Right atrium auricular region (tissue), 2 donors: ENCODE data around the gene SASH1. TPM values are rescaled to one million over a fixed set of nuclear protein-coding genes. Genes with fewer than 3 reads are reported as not detected.

ENCODE experiments used
- DNase-seq: peaks from one replicate; pipeline ENCODE4 v3.0.0-alpha.2; 2019; ENCODE audit warnings: low spot score
- H3K27ac ChIP-seq, 2 donors: fragments of 200-600 bp; sonication (generic); 1 replicate in 1 of 2; 2 replicates in 1 of 2; pipeline ENCODE4 v1.5.1; 2016 to 2019
- H3K27me3 ChIP-seq, 2 donors: fragments of 200-600 bp; sonication (generic); one replicate each; pipeline versions ENCODE4 v1.5.1 to v1.6.0; 2017 to 2019
- H3K36me3 ChIP-seq: fragments of 200-600 bp; sonication (generic); one replicate; pipeline ENCODE4 v1.5.1; 2016
- H3K4me1 ChIP-seq, 2 donors: fragments of 200-600 bp; sonication (generic); one replicate each; pipeline versions ENCODE4 v1.5.1 to v1.6.0; 2017 to 2019
- H3K4me3 ChIP-seq, 2 donors: fragments of 200-600 bp; sonication (generic); 1 replicate in 1 of 2; 2 replicates in 1 of 2; pipeline ENCODE4 v1.5.1; 2017 to 2019; ENCODE audit warnings: mild to moderate bottlenecking in 1 of 2, moderate library complexity in 1 of 2
- H3K9me3 ChIP-seq, 2 donors: fragments of 200-600 bp; sonication (generic); one replicate each; pipeline ENCODE4 v1.5.1; 2019
- total RNA-seq, 2 donors: library from RNA; depleted of rRNA; stranded (reverse); fragments of >200 nt; gene quantifications; one replicate each; pipeline ENCODE4 v1.1.0, GENCODE V29; 2016
- TF ChIP-seq, protein P1 (sequence below), 2 donors: fragments of 200-600 bp; sonication (generic); IDR thresholded peaks; one replicate each; pipeline ENCODE4 v1.5.1; 2019; ENCODE audit warnings: antibody characterized with exemption in 2 of 2

SASH1 gene
- total RNA-seq, 2 donors from 2014 or later = 39.0 to 42.3 TPM

DNA sequence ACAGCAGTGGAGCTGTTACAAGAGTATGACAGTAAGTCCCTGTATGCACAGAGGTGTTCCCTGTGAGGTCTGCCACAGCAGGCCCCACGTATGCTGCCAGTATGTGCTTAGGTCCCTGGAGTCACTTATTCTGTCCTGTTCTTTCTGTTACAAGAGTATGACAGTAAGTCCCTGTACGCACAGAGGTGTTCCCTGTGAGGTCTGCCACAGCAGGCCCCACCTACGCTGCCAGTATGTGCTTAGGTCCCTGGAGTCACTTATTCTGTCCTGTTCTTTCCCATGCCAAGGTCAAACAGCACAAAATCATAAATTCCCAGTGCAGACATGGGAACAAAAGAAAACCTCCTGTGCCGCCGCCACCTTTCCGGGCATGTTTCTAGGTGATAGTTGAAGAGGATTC, 192.2 kb downstream of the SASH1 start:
- Histone ChIP-seq H3K36me3 (peaks cover 72% of the 10 kb centered on the region), H3K27ac (no peak overlapping the region), H3K9me3 (no peaks in the 10 kb centered on the region), H3K27me3 (no peaks in the 10 kb centered on the region), H3K4me1 (peaks cover 0 to 47% of the 10 kb centered on the region in 2 donors), H3K4me3 (no peak overlapping the region)
- DNase-seq = no peak
- TF ChIP-seq, protein P1, sequence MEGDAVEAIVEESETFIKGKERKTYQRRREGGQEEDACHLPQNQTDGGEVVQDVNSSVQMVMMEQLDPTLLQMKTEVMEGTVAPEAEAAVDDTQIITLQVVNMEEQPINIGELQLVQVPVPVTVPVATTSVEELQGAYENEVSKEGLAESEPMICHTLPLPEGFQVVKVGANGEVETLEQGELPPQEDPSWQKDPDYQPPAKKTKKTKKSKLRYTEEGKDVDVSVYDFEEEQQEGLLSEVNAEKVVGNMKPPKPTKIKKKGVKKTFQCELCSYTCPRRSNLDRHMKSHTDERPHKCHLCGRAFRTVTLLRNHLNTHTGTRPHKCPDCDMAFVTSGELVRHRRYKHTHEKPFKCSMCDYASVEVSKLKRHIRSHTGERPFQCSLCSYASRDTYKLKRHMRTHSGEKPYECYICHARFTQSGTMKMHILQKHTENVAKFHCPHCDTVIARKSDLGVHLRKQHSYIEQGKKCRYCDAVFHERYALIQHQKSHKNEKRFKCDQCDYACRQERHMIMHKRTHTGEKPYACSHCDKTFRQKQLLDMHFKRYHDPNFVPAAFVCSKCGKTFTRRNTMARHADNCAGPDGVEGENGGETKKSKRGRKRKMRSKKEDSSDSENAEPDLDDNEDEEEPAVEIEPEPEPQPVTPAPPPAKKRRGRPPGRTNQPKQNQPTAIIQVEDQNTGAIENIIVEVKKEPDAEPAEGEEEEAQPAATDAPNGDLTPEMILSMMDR (IDR thresholded peaks at IDR 0.05) = no peak

DNA sequence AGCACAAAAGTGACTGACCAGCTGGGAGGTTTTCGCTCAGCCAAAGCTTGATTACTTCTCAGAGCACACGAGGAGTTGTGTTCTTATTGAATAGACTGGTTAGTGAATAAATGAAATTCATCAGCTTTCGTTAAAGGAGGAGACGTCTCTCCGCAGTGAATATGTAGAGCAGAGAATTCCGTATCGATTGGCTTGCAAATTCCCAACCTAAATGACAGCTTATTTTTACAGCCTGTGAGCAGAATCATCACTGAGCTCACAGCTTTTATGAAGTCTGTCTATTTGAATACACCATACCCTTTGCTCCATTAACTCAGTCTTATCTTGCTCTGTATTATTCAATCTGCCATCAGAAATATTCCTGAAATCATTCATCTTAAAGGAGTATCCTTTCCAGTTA, 192.7 kb downstream of the SASH1 start:
- TF ChIP-seq, protein P1 (IDR thresholded peaks at IDR 0.05) = no peak
- Histone ChIP-seq H3K4me3 (no peak overlapping the region), H3K27me3 (no peaks in the 10 kb centered on the region), H3K36me3 (peaks cover 77% of the 10 kb centered on the region), H3K27ac (no peak overlapping the region), H3K4me1 (peaks cover 0 to 42% of the 10 kb centered on the region in 2 donors), H3K9me3 (no peaks in the 10 kb centered on the region)
- no peak for DNase-seq

DNA sequence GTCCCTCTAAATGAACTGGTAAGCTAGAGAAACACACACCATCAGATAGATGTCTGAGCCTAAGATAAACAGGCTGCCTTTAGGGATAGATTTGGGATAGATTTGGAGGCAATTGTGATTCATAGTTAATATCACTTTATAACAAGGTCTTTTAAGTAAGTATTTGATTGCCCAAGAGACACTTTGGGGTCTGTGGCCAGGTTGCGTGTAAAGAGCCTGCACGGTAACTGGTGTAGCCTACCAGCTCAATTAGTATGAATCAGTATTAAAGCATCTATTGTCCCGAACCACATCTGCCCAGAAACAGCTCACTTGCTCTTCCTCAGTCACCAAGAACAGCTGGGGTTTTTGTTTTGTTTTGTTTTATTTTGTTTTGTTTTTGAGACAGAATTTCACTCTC, 193.3 kb downstream of the SASH1 start:
- Histone ChIP-seq H3K4me1 (peaks cover 0 to 36% of the 10 kb centered on the region in 2 donors), H3K27me3 (no peaks in the 10 kb centered on the region), H3K9me3 (no peaks in the 10 kb centered on the region), H3K27ac (no peak overlapping the region), H3K4me3 (no peak overlapping the region), H3K36me3 (peaks cover 83% of the 10 kb centered on the region)
- TF ChIP-seq, protein P1 (IDR thresholded peaks at IDR 0.05) = no peak
- DNase-seq = no peak

DNA sequence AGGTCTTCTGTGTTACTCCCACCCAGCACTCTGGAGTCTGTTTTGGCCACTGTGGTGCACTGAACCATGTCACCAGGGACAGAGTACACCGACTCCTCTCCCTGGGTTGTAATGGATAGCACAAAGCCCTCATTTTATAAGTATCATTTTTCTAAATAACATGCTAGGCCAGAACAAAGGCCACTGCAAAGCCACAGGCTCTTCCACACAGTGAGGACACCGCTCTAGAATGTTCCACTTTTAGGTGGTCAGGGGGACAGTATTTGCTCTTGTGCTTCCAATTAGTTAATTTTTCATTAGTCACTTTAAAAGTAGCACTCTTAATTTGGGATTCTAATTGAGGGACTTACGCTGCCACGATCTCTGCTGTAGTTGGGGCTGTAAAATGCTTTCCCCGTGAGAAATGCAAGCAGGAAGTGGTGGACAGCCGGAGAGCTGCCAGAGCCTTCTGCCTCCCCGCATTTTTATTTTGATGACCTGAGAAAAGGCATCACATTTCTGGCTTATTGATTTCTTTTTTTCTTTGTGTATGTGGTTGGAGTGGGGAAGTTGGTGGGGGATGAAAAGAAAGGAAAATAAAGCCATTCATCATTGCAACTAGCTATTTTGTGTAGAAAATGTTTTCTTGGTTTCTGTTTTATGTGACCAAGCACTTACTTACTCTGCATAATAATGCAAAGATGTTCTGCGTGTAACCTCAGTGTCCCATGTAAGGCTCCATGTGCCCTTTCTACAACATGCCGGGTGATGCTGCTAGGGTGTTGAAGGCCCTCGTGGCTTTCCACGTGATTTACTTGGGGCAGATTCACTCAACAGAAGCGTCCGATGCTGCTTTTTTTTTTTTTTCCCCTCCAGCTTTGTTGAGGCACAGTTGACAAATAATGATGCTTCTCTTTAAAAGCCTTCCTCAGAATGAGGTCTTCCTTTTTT, 195.9 kb downstream of the SASH1 start:
- peaks cover 0 to 31% of the 10 kb centered on the region in 2 donors for H3K4me1 ChIP-seq
- TF ChIP-seq, protein P1 (IDR thresholded peaks at IDR 0.05) = no peak
- peaks cover 85% of the 10 kb centered on the region for H3K36me3 ChIP-seq
- H3K9me3 ChIP-seq = no peaks in the 10 kb centered on the region
- peak overlapping the region; percentile 41 to 46 for H3K27ac ChIP-seq
- no peak for DNase-seq
- no peaks in the 10 kb centered on the region for H3K27me3 ChIP-seq
- no peak overlapping the region for H3K4me3 ChIP-seq

DNA sequence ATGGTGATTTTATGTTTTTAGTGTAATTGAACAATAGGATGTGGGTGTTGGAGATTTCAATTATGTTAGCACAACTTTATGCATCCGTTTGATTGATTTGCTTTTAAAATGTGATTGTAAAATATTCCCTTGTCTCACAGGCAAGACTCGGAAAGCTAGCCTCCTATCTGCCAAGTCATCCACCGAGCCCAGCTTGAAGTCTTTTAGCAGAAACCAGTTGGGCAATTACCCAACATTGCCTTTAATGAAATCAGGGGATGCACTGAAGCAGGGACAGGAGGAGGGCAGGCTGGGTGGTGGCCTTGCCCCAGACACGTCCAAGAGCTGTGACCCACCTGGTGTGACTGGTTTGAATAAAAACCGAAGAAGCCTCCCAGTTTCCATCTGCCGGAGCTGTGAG, 200.9 kb downstream of the SASH1 start:
- Histone ChIP-seq H3K27me3 (no peaks in the 10 kb centered on the region), H3K9me3 (no peaks in the 10 kb centered on the region), H3K27ac (no peak overlapping the region), H3K4me1 (peaks cover 0 to 9% of the 10 kb centered on the region in 2 donors), H3K4me3 (no peak overlapping the region), H3K36me3 (peaks cover 92% of the 10 kb centered on the region)
- TF ChIP-seq, protein P1 (IDR thresholded peaks at IDR 0.05) = no peak
- no peak for DNase-seq
